UCSD-AML1 (cell line): ENCODE data around the gene LHFPL6.

Experiments
- DNase-seq: peaks from one replicate; lab custom pipeline; 2025; ENCODE audit not compliant: unreplicated experiment; lab: John Stamatoyannopoulos, UW

Gene LHFPL6

GRCh38 chr13:39602614-39603366, at the start of gene LHFPL6:
LHFPL6 (minus strand) TSS chr13:39603193.
- peak; percentile 42 for DNase-seq

- DNase-seq = no peak
Observed at GRCh38 chr13:39646122-39646521, 43.1 kb upstream of the LHFPL6 start.

- DNase-seq = no peak
Observed at GRCh38 chr13:39641645-39642044, 38.7 kb upstream of the LHFPL6 start.

- DNase-seq = no peak
Observed at GRCh38 chr13:39637890-39638289, 34.9 kb upstream of the LHFPL6 start.

GRCh38 chr13:39635564-39635963, 32.6 kb upstream of the LHFPL6 start:
- DNase-seq = no peak

GRCh38 chr13:39632994-39633393, 30.0 kb upstream of the LHFPL6 start:
- DNase-seq = no peak

- no peak for DNase-seq
Observed at GRCh38 chr13:39631307-39631706, 28.3 kb upstream of the LHFPL6 start.

GRCh38 chr13:39623466-39623865, 20.5 kb upstream of the LHFPL6 start:
- no peak for DNase-seq

- no peak for DNase-seq
Observed at GRCh38 chr13:39618561-39618960, 15.6 kb upstream of the LHFPL6 start.

- DNase-seq = no peak
Observed at GRCh38 chr13:39616087-39616694, 13.2 kb upstream of the LHFPL6 start.

GRCh38 chr13:39612023-39612637, 9.1 kb upstream of the LHFPL6 start:
- DNase-seq = no peak

- DNase-seq = no peak
Observed at GRCh38 chr13:39607876-39608275, 4.9 kb upstream of the LHFPL6 start.

GRCh38 chr13:39605677-39606320, 2.8 kb upstream of the LHFPL6 start:
- DNase-seq = no peak

GRCh38 chr13:39604756-39605155, 1.8 kb upstream of the LHFPL6 start:
- DNase-seq = no peak

GRCh38 chr13:39603424-39603947, 493 bp upstream of the LHFPL6 start:
- DNase-seq = no peak

GRCh38 chr13:39602277-39602613, 748 bp downstream of the LHFPL6 start:
- no peak for DNase-seq

- no peak for DNase-seq
Observed at GRCh38 chr13:39601636-39602035, 1.4 kb downstream of the LHFPL6 start.

- DNase-seq = no peak
Observed at GRCh38 chr13:39600766-39601165, 2.2 kb downstream of the LHFPL6 start.

- no peak for DNase-seq
Observed at GRCh38 chr13:39599842-39600241, 3.2 kb downstream of the LHFPL6 start.

GRCh38 chr13:39599012-39599411, 4.0 kb downstream of the LHFPL6 start:
- no peak for DNase-seq

- no peak for DNase-seq
Observed at GRCh38 chr13:39597838-39598237, 5.2 kb downstream of the LHFPL6 start.

GRCh38 chr13:39596685-39597084, 6.3 kb downstream of the LHFPL6 start:
- DNase-seq = no peak
